ENCODE results near the gene MANSC1. TPM values are rescaled to one million over a fixed set of nuclear protein-coding genes. Genes with fewer than 3 reads are reported as not detected.
A peak's percentile ranks its signal among the peaks of the same experiment; 100 is the strongest.

MANSC1 gene
- total RNA-seq, 6 experiments from 2014 or later = 8.1 to 13.8 (median 8.8) TPM

DNA sequence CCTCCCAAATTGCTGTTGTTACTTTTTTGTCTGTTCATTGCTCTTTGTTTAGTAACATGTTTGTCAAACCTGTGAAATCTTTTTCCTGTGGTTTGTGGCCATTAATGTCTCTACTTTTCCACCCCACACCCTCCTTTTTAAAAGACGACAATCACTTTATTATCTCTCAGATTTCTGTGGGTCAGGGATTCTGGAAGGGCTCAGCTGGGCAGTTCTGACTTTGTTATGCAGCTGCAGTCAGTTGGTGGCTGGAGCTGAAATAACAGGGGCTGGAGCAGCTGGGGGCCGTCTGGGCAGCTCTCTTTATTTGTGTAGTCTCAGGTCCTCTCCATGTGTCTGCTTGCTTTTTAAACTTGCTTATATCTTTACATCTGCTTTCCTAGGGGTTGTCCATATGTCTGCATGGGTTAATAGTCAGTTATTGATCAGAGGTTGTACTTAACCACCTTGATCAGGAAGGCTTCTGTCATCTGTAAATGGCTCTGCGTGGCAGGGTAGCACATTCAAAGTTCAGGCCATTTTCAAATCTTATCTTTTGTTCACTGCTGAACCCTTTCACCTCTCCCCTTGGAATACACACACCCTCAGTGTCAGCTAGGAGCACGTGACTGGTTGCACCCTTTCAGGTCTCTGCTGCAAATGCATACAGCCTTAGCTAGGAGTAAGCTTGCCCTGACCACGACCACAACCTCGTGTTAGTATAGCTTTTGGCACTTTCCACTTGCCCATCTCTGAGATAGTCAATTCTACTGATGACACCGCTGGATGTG lies 34.7 kb upstream of the MANSC1 start:
- H3K4me3 ChIP-seq = no peak overlapping the region
- intact Hi-C loops (cut with DNase I) = no loop called here
- H3K27ac ChIP-seq = peak overlapping the region; percentile 14 to 83 (median 57)
- no peaks in the 10 kb centered on the region for H3K36me3 ChIP-seq
- no peaks in the 10 kb centered on the region for H3K27me3 ChIP-seq
- H3K4me1 ChIP-seq = peaks cover 0 to 50% (median 9%) of the 10 kb centered on the region in 4 donors
- ATAC-seq (peak; percentile 53 to 88 (median 76)), DNase-seq (peak in 2 of 3 donors; percentile 57 to 77)
- TF ChIP-seq CTCF (IDR thresholded peaks at IDR 0.05) (no peak), POLR2A (IDR thresholded peaks at IDR 0.05) (no peak)
- no peaks in the 10 kb centered on the region for H3K9me3 ChIP-seq
- 20% methylated on average over 2 of the region's 7 CpGs for WGBS (ENCODE audit: insufficient coverage, low coverage, low lambda C conversion rate, missing lambda C conversion rate)

DNA sequence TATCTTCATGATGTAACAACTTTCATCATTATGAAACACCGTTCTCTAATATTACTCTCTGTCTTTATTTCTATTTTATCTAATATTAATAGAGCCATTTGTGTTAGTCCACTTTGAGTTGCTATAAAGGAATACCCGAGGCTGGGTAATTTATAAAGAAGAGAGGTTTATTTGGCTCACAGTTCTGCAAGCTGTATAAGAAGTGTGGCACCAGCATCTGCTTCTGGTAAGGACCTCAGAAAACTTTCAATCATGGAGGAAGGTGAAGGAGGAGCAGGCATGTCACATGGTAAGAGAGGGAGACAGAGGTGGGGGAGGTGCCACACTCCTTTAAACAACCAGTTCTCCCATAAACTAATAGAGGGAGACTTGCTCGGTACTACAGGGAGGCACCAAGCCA lies 31.9 kb upstream of the MANSC1 start:
- Histone ChIP-seq H3K27me3 (no peaks in the 10 kb centered on the region), H3K4me3 (no peak overlapping the region), H3K4me1 (peaks cover 0 to 56% (median 13%) of the 10 kb centered on the region in 4 donors), H3K9me3 (no peaks in the 10 kb centered on the region), H3K27ac (peak overlapping the region in 2 of 3 donors; percentile 72 to 80), H3K36me3 (no peaks in the 10 kb centered on the region)
- intact Hi-C loops (cut with DNase I) = no loop called here
- TF ChIP-seq CTCF (IDR thresholded peaks at IDR 0.05) (no peak), POLR2A (IDR thresholded peaks at IDR 0.05) (no peak)
- 86% methylated on average over 2 of the region's 3 CpGs for WGBS (ENCODE audit: insufficient coverage, low coverage, low lambda C conversion rate, missing lambda C conversion rate)
- DNase-seq = no peak
- ATAC-seq = no peak

DNA sequence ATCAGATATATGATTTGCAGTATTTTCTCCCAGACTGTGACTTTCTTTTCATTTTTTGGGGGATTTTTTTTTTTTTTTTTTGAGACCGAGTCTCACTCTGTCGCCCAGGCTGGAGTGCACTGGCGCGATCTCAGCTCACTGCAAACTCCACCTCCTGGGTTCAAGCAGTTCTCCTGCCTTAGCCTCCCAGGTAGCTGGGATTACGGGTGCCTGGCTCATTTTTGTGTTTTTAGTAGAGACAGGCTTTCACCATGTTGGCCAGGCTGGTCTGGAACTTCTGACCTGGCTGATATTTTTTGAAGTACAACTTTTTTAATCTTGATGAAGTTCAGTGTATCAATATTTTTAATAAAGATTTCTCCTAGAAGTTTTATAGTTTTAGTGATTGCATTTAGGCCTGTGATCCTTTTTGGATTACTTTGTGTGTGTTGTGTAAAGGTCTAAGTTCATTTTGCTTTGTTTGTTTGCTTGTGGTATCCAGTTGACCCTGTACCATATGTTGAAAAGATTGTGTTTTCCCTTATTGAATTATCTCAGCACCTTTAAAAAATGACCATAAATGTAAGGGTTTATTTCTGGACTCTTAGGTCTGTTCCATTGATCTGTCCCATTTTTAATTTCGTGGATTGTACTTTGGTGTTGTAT lies 31.0 kb upstream of the MANSC1 start:
- H3K9me3 ChIP-seq = no peaks in the 10 kb centered on the region
- no peak for TF ChIP-seq POLR2A (IDR thresholded peaks at IDR 0.05)
- ATAC-seq (peak; percentile 60 to 76 (median 64)), DNase-seq (no peak)
- peaks cover 0 to 48% (median 12%) of the 10 kb centered on the region in 4 donors for H3K4me1 ChIP-seq
- WGBS (ENCODE audit: insufficient coverage, low coverage, low lambda C conversion rate, missing lambda C conversion rate) = 18% methylated on average over 5 of the region's 6 CpGs
- intact Hi-C loops (cut with DNase I) = no loop called here
- H3K27ac ChIP-seq = peak overlapping the region; percentile 53 to 80 (median 72)
- H3K27me3 ChIP-seq = no peaks in the 10 kb centered on the region
- H3K36me3 ChIP-seq = no peaks in the 10 kb centered on the region
- no peak overlapping the region for H3K4me3 ChIP-seq

GRCh38 chr12:12379831-12380730 lies 30.0 kb upstream of the MANSC1 start:
- Histone ChIP-seq H3K36me3 (no peaks in the 10 kb centered on the region), H3K4me1 (peaks cover 0 to 39% (median 8%) of the 10 kb centered on the region in 4 donors), H3K4me3 (no peak overlapping the region), H3K9me3 (no peaks in the 10 kb centered on the region), H3K27me3 (no peaks in the 10 kb centered on the region), H3K27ac (peak overlapping the region; percentile 53 to 80 (median 72))
- ATAC-seq (peak; percentile 19 to 42 (median 31)), DNase-seq (no peak)
- intact Hi-C loops (cut with DNase I) = loop anchor here in 1 of 2 donors (10.0 kb wide), 1 partner anchor 185 kb away; the partner anchor contains the start of gene DUSP16
- WGBS (ENCODE audit: insufficient coverage, low coverage, low lambda C conversion rate, missing lambda C conversion rate) = 53% methylated on average over 4 of the region's 4 CpGs
- TF ChIP-seq POLR2A (IDR thresholded peaks at IDR 0.05) (no peak), CTCF (IDR thresholded peaks at IDR 0.05) (no peak)
